HL-60/S4 treated with retinoic acid at 250 ng/mL for 4 days and 3 days (cell line): Measurements from ENCODE around the gene FADS2.

Experiments
- in situ Hi-C: fragments of 300-500 bp; cut with MboI; formaldehyde crosslinking; loops from 2 replicates; pipeline ENCODE4 v1.7.0; 2022; ENCODE audit warnings: low sequenced_read_pairs

Gene FADS2

DNA sequence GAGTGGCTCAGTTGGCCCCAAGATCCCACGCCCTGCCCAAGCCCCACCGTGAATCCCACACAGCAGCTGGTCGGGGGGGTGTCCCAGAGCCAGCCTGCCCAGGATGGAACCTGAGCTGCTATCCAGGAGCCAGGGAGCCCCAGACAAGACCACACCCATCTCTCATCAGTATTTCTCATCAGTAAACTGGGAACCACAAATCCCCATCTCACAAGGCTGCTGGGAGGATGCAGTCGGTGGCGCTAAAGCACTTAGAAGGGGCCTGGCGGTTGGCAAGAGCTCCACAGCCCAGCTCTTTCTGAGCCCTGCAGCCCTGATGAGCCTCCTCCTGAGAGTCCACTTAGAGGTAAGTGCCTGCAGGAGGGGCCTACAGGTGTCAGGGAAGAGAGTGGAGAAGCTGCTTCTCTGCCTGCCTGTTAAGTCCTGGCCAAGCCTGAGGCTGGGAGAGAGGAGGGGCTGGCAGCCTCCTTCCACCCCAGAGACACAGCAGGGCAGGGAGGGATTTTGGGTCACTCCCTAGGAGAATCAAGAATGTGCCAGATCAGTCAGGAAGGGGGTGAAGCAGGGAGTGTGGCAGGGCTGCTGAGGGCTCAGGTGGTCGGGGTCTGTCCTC lies 57.2 kb downstream of the FADS2 start:
- in situ Hi-C loops: no loop called here

DNA sequence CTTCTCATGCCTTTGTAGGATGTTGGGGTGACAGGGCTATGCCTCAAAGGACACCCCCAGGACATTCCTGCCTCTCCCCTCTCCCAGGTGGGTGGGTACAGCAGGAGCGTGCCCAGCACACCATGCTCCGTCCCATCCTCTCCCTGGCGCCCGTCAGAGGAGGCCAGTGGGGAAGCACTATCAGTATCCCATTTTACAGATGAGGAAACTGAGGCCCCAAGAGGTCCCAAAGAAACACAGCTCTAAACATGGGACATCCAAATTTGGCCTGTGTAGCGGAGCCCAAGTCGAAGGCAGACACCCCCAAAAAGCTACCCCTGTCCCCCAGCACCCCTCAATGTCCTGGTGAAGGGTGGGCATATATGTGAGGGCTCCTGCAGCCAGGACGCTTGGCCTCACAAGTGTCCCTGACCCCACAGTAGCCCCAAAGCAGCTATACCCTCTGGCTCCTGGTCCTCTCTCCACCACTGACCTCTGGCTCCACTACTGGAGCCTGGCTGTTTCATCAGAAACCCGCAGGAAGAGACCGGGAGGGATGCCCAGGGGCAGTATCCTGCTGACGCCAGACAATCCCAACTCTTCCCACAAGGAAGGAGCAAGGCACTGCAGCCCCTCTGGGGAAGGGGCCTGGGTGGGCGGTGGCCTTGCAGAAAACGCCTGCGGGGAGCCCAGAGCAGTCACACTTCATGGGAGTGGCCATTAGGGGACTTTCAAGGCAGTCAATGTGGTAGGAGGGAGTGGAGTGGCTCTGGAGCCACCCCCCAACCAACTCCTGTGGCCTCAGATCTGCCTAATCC lies 57.9 kb downstream of the FADS2 start:
- in situ Hi-C loops: no loop called here

DNA sequence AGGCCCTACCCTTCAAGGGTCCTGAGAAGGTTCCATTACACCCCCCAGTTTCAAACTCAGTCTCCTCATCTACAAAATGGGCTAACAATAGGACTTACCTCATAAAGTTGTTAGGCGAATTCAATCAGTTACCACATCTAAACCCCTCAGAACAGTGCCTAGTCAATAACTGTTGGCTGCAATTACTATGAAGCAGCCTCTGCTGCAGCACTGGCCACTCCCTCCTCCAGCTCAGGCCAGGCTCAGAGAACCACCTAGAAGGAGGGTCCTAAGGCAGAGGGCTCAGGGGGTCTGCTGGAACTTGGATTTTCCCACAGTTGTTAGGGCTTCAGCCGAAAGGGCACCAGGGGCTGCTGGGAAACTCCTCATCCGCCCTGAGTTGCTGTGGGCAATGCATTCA lies 58.5 kb downstream of the FADS2 start:
- in situ Hi-C loops: no loop called here

DNA sequence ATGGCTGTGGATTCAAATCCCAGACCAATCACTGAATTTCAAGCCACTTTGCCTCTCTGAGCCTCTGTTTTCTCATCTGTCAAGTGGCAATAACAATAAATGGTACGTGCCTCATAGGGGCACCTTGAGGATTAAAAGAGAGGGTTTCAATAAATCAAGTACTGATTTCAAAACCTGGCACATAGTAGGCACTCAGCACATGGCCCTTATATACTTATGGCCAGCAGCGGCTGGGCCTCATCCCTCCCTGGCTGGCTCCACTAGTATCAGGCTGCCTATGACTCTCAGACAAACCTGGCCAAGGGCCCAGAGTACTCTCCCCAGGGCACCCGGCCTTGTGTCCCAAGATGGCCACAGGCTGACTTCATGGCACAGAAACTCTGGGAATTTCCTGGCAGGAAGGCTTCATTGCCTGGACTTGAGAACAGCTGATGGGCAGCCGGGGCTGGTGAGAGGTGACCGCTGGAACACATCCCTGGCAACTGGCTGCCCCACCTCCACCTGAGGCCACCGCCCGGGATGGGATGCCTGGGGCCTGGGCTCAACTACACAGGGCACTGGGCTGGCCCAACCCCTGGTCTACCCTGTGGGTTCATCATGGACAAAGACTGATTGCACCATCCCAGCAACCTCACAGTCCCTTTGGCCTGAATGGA lies 59.9 kb downstream of the FADS2 start:
- in situ Hi-C loops: no loop called here

DNA sequence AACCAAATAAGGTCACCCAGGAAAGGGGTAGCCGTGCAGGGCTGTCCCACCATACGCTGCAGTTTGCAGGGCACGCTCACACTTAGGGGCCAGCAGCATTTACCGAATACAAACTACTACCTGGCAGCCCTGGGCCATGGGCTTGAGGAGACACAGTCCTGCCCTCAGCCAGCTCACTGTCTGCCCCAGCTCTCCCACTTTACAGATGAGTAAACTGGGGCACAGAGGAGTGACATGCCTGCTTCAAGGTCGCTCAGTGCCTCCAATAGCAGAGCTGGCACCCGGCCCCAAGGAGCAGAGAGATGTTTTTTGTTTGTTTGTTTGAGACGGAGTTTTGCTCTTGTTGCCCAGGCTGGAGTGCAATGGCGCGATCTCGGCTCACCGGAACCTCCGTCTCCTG lies 60.5 kb downstream of the FADS2 start:
- in situ Hi-C loops: no loop called here

DNA sequence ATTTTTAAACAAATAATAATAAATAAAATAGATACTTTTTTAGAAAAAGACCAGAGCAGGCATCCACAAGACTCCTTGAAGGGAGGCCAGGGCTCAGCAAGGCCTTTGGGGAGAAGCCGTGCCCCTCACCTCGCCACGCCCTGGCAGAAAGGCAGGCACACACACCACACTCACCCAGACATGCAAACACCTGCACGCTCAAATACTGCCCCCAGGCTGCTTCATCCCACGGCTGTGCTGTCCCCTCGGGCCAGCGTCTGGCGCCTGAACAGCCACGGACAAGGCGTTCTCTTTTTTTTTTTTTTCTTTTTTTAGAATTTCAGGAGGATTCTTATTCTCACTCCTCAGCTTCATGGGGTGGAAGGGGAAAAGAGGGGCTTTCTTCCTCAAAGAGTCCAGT lies 61.7 kb downstream of the FADS2 start:
- in situ Hi-C loops: loop anchor here (10.0 kb wide), 1 partner anchor 55 kb away; no protein-coding TSS in a partner anchor

DNA sequence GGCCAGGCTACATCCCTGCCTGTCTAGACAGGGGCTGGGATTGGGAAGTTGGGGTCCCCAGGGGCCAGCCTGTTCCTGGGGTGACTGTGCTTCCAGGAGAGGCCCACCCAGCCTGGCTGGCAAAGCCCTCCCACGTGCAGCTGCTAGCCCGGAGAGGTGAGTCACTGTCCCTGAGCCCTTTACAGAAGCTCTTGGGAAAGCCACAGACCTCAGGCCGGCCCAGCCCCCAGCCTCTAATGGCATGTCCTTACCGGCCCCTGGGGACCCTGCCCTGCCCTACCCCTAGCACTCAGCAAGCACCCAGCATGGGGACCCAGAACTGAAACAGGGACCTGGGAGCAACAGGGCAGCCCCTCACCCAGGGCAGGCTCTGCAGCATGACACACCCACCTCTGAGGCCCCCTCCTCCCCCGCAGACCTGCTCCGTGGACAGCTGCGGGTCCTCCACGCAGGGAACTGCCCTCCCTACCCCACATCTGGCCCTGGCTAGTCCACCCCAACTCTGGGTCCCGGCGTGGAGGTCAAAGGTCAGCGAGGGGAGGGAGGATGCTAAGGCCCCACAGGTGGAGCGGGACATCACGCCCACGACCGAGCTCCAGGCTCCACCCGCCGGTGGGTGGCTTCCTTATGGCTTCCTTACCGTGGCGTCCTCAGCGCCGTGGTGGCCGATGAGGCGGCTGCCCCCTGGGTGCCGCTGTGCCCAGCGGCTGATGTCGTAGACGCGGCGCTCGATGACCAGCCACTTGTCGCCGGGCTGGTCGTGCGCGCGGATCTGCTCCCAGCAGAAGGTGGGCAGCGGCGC lies 62.6 kb downstream of the FADS2 start:
- in situ Hi-C loops: loop anchor here (10.0 kb wide), 1 partner anchor 54 kb away; no protein-coding TSS in a partner anchor

DNA sequence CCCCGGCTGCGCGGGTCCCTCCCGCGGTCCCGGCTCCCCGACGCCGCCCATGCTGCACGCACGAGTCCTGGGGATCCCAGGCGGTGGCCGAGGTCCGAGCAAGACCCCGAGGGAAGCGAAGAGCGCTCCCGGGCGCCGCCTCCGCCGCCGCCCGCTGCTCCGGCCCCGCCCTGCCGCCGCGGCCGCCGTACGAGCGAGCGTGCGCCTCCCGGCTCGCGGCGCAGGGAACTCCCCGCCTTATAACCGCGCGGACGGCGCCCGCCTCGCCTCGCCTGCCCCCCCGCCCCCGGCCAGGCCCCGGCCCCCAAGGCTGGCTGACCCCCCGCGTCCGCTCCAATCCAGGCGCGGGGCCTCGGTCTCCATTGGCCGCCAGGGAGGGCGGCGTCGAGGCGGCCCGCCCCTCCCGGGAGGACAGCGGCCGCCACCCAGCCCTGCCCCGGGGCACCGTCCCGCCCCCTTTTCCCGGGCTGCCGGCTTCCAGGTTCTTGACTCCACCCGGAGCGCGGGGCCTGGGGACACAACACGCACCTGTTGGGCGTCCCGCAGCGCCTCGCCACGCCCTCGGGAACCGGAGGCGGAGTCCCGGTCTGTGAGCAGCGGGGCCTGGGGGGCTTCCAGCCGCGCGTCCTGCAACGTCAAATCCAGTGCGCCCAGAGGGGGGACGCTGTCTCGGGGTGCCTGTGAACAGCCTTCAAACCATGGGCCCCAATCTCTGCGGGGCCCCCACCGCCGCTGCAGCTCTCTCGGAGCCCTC lies 63.4 kb downstream of the FADS2 start, which contains the start of gene FADS3:
FADS3 (minus strand) TSS at position 215 of the 754 bp plus-strand sequence; CDS start at position 51, 164 bp downstream.
- in situ Hi-C loops: loop anchor here (10.0 kb wide), 1 partner anchor 53 kb away; no protein-coding TSS in a partner anchor

DNA sequence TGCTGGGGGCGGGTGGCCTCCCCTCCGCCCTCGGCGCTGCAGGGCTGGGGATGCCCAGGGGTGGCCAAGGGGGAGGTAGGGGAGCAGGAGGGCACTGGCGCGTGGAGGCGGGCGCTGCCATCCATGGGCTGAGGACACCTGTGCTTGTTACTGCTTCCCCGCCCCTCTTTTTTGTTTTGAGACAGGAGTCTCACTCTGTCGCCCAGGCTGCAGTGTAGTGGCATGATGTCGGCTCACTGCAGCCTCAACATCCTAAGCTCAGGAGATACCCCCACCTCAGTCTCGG lies 63.9 kb downstream of the FADS2 start:
- in situ Hi-C loops: loop anchor here (10.0 kb wide), 1 partner anchor 53 kb away; no protein-coding TSS in a partner anchor

DNA sequence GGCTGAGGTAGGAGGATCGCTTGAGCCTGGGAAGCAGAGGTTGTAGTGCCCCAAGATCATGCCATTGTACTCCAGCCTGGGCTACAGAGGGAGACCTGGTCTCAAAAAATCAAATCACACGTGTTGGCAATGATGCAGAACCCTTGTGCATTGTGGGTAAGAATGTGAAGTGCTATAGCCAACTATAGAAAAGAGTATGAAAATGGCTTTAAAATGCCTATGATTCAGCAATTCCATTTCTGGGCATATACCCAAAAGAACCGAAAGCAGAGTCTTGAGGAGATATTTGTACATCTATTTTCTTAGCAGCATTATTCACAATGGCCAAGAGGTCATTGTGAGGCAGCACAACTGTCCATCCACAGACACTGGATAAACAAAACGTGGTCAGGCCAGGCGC lies 65.9 kb downstream of the FADS2 start:
- in situ Hi-C loops: loop anchor here (10.0 kb wide), 1 partner anchor 51 kb away; no protein-coding TSS in a partner anchor

DNA sequence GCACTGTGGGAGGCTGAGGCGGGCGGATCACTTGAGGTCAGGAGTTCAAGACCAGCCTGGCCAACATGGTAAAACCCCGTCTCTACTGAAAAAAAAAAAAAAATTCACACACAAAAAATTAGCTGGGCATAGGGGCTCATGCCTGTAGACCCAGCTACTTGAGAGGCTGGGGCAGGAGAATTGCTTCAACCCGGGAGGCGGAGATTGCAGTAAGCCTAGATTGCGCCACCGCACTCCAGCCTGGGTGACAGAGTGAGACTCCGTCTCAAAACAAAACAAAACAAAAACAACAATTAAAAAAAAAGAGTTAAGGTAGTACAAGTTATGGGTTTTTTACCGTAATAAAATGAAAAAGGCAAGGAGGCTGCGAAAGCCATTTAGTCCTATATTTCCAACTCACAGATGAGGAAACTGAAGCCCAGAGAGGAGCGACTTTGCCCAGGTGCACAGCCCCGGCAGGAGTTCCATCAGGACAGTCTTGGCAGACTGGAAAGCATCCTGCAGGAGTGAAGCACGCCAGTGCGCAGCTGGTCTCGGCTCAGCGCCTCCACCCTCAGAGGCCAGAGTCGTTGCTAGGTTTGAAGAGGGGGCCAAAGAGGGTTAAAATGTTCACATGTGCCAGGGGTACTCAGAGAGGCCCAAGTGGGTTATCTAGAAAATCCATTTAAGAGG lies 67.1 kb downstream of the FADS2 start:
- in situ Hi-C loops: loop anchor here (10.0 kb wide), 1 partner anchor 50 kb away; no protein-coding TSS in a partner anchor

DNA sequence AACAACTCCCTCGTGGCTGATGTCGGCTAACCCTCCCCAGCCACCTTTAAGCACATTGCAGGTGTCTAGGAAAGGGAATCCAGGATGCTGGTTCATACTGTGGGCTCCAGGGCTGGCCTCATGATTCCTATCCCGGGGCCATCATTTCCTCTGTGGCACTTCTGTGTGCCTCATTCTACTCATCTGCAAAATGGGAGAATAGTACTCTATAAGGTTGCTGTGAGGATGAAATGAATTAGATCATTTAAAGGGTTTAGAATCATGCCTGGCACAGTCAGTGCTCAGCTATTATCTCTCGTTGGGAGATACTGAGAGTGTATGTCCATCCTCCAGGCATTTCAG lies 67.6 kb downstream of the FADS2 start:
- in situ Hi-C loops: loop anchor here (10.0 kb wide), 1 partner anchor 49 kb away; no protein-coding TSS in a partner anchor

DNA sequence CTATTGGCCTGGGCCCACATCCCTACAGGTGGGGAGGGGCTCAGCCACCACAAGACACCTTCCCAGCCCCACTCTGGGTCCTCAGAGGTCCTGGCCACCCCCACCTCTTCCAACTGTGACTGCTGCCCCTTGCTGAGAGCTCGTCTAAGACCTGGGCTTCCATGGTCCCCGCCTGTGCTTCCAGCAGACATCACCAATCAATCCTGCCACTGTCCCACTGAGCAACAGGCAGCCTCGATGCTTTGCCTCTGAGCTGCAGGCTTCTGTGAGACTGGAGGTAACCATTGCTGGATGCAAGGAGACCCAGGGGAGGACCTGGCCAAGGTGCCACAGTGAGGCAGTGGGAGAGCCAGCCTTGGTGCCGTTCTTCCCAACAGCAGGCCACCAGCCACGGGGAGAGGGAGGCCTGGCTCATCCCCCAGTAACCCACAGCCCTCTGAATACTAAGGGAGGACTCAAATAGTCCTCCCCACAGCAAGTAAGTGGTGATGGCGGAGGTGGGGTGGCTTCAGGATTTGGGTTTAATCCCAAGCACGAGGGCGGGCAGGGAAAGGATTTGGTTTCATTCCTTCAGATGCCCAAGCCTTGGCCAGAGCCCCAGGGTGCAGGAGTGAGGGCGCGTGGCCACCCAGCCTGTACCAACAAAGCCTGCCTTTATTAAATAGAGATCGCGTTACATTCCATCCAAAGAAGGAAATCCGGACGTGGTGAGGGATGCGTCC lies 68.7 kb downstream of the FADS2 start:
- in situ Hi-C loops: loop anchor here (10.0 kb wide), 1 partner anchor 48 kb away; no protein-coding TSS in a partner anchor

DNA sequence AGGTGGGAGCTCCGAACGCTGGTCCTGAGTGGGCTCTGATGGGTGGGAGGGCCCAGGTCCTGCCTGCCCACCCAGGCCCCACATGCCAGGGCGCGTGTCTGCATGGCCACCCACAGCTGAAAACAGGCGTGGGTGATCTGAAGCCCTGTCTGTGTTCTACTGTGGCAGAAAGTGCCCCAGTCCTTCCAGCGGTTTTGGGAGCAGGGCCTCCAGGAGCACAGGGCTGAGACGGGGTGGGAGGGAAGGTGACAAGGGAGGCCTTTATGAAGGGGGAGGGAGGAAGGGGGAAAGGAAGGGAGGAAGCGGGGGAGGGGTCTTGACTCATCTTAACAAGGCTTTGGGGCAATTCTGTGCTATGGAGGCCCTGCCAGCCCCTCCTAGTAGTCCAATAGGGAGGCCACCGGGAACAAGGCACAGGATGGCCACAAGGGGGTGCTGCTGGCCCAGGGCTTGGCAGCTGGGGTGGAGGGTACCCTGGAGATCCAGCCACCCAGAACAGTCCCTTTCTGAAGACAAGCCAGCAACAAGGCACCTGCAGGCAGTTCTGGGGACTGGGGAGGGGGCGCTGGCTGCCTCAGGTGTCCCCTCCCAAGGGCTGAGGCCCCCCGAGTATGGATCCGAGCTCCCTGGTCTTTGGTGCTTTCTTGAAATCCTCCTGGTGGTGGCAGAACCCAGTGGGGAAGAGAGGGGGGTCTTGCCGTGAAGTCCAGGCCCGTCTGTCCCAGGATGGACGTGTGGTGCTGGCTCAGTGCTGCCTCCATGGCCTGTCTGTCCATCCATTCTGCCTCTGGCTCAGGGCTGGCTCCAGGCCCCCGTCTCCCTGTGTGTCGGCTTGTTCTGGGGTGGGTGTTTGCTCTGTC lies 69.5 kb downstream of the FADS2 start:
- in situ Hi-C loops: loop anchor here (10.0 kb wide), 1 partner anchor 47 kb away; no protein-coding TSS in a partner anchor

DNA sequence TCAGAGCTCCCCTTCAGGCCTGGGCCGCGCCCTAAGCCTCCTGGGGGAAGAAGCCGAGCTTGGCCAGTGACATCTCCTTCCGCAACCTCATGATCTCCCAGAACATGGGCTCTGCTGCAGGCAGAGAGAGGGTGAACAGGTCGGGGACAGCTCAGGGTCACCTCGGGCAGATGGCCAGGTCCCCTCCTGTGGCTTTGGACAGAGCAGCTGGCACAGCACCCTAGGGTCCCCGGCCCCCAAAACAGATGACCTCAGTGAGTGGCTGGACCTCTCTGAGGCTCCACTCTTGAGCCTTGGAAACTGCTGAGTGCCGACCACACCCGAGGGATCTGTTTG lies 70.1 kb downstream of the FADS2 start:
- in situ Hi-C loops: loop anchor here (10.0 kb wide), 1 partner anchor 47 kb away; no protein-coding TSS in a partner anchor

DNA sequence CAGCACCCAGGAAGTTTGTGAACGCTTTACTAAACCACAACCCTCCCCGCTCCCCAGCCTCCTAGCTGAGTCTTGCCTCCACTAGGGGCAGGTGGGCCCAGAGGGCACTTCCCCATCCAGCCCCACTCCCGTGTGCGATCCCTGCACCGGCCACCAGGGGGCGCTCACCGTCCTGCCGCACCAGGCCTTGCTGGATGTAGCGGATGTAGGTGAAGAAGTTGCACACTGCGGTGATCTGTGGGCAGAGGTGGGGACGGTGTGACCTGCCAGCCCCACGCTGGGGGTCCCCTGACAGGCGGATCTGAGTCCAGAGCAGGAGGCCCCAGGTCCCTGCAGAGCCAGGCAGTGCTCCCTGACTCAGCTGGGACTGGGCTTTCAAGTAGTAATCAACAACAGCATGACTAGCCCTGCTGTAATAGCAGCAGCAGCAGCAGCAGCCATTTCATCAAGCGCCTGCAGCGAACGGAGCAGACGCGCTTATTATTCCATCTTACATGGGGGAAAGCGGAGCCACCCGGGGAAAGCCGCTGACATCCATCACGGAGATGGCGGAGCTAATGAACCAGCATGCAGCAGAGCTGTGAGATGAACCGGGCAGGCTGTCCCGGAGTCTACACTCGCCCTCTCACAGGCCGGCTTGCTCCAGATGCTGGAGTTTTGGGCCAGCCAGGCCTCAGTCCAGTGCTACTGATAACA lies 71.2 kb downstream of the FADS2 start:
- in situ Hi-C loops: loop anchor here (10.0 kb wide), 1 partner anchor 46 kb away; no protein-coding TSS in a partner anchor

DNA sequence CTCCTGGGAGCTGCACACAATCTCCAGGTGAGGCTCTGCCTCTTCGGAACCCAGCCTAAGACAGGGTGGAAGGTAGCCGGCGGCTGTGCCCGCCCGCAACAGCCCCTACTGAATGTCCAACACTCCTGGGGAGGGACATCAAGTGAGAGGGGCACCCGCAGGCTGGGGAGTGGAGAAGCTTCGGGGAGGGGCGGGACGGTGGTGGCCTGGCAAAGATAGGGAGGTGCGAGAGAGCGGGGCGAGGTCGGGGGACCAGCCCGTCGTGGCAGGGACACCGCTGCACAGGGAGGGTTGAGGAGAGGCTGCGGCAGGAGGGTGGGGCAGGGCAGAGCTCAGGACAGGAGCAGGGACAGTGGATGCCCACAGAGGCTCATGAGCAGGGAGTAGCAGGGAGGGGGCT lies 72.2 kb downstream of the FADS2 start:
- in situ Hi-C loops: no loop called here
